MM.1S (cell line): Measurements from ENCODE around the gene RNF227.

ENCODE experiments used
- EZH2 ChIP-seq: fragments of 300-600 bp; sonication (generic); optimal IDR thresholded peaks from 2 replicates; pipeline ENCODE3; 2017; ENCODE audit warnings: low read depth, mild to moderate bottlenecking, antibody characterized with exemption, low read length, mixed read lengths
- TF ChIP-seq, protein P1 (sequence below): fragments of 300-600 bp; sonication (generic); IDR thresholded peaks from 2 replicates; pipeline ENCODE4 v1.5.1; 2016; ENCODE audit warnings: antibody characterized with exemption, low read length, mixed read lengths

DNA sequence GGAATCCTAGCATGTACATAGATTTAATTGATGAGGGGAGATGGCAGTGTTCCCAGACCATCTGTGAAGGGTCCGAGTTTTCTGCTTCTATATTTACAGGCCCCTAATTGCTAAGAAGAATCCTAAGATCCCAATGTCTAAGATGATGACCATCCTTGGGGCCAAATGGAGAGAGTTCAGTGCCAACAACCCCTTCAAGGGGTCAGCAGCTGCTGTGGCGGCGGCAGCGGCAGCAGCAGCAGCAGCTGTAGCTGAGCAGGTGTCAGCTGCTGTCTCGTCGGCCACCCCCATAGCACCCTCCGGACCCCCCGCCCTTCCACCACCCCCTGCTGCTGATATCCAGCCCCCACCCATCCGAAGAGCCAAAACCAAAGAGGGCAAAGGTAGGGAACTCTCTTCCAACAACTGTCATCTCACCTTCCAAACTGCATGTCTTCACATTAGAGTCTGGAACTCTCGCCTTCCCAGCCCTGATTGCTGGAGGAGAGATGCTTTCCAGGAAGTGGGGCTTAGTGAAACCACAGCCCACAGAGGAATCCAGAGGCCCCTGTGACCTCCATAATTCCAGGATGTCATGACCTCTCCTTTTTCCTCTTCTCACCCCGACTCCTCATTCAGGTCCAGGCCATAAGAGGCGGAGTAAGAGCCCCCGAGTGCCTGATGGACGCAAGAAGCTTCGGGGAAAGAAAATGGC is 22.8 kb downstream of the RNF227 start:
- TF ChIP-seq, protein P1, sequence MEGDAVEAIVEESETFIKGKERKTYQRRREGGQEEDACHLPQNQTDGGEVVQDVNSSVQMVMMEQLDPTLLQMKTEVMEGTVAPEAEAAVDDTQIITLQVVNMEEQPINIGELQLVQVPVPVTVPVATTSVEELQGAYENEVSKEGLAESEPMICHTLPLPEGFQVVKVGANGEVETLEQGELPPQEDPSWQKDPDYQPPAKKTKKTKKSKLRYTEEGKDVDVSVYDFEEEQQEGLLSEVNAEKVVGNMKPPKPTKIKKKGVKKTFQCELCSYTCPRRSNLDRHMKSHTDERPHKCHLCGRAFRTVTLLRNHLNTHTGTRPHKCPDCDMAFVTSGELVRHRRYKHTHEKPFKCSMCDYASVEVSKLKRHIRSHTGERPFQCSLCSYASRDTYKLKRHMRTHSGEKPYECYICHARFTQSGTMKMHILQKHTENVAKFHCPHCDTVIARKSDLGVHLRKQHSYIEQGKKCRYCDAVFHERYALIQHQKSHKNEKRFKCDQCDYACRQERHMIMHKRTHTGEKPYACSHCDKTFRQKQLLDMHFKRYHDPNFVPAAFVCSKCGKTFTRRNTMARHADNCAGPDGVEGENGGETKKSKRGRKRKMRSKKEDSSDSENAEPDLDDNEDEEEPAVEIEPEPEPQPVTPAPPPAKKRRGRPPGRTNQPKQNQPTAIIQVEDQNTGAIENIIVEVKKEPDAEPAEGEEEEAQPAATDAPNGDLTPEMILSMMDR, result no peak
- TF ChIP-seq EZH2, result no peak
